ENCODE results near the gene DYNLRB2.

Gene DYNLRB2

GRCh38 chr16:80554033-80554432 lies 13.2 kb downstream of the DYNLRB2 start:
- no peak for DNase-seq

GRCh38 chr16:80556481-80556880 lies 15.7 kb downstream of the DYNLRB2 start:
- no peak for DNase-seq

- DNase-seq = no peak
Observed at GRCh38 chr16:80557037-80557436, 16.2 kb downstream of the DYNLRB2 start.

- DNase-seq = no peak
Observed at GRCh38 chr16:80559369-80559768, 18.6 kb downstream of the DYNLRB2 start.

GRCh38 chr16:80563066-80563465 lies 22.3 kb downstream of the DYNLRB2 start:
- DNase-seq = no peak

GRCh38 chr16:80564394-80564793 lies 23.6 kb downstream of the DYNLRB2 start:
- DNase-seq = no peak

- no peak for DNase-seq
Observed at GRCh38 chr16:80569440-80570105, 28.8 kb downstream of the DYNLRB2 start.

- no peak for DNase-seq
Observed at GRCh38 chr16:80570106-80570478, 29.3 kb downstream of the DYNLRB2 start.

GRCh38 chr16:80573700-80574120 lies 32.9 kb downstream of the DYNLRB2 start:
- DNase-seq = no peak

GRCh38 chr16:80576343-80576912 lies 35.6 kb downstream of the DYNLRB2 start:
- DNase-seq = no peak

GRCh38 chr16:80577485-80578280 lies 36.9 kb downstream of the DYNLRB2 start:
- DNase-seq = no peak

GRCh38 chr16:80580109-80580832 lies 39.5 kb downstream of the DYNLRB2 start:
- no peak for DNase-seq

GRCh38 chr16:80583466-80583865 lies 42.7 kb downstream of the DYNLRB2 start:
- no peak for DNase-seq

GRCh38 chr16:80585764-80586163 lies 45.0 kb downstream of the DYNLRB2 start:
- no peak for DNase-seq

- DNase-seq = no peak
Observed at GRCh38 chr16:80586476-80586875, 45.7 kb downstream of the DYNLRB2 start.

- DNase-seq = no peak
Observed at GRCh38 chr16:80587071-80587470, 46.3 kb downstream of the DYNLRB2 start.

- no peak for DNase-seq
Observed at GRCh38 chr16:80591071-80591915, 50.5 kb downstream of the DYNLRB2 start.

GRCh38 chr16:80592273-80592672 lies 51.5 kb downstream of the DYNLRB2 start:
- DNase-seq = no peak

GRCh38 chr16:80594756-80595155 lies 54.0 kb downstream of the DYNLRB2 start:
- no peak for DNase-seq

GRCh38 chr16:80596507-80597207 lies 55.9 kb downstream of the DYNLRB2 start:
- DNase-seq = no peak

- DNase-seq = no peak
Observed at GRCh38 chr16:80599466-80599865, 58.7 kb downstream of the DYNLRB2 start.
